ENCODE data around the gene USP13.

The USP13 gene

DNA sequence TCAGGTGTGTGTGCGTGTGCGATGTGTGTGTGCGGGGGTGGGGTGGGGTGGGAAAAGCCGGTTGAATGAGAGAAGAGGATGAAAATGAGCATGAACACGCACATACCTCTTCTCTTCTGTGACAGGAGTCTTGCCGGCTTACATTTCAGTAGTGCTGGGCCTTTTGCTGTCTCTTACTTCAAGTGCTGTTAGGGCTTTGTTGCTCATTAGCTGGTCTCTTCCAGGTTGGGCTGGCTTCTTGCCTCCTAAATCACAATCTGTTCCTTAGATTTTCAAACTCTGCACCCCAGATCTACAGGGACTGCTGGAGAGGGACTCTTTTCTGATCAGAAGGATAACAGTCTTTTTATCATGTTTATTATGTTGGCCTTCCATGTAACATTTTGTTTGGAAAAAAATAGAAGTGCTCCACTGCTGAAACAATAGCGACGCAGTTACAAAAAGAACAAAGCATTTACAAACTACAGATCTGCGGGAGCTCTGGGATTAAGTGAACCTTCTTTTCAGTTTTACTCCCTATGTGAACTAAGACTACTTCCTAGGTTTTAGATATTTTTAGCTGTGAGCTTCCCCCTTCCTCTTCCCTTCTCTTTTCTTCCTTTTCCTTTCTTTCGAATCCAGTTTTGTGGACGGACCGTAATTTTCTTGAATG is 48.5 kb downstream of the USP13 start:
- DNase-seq, result no peak

DNA sequence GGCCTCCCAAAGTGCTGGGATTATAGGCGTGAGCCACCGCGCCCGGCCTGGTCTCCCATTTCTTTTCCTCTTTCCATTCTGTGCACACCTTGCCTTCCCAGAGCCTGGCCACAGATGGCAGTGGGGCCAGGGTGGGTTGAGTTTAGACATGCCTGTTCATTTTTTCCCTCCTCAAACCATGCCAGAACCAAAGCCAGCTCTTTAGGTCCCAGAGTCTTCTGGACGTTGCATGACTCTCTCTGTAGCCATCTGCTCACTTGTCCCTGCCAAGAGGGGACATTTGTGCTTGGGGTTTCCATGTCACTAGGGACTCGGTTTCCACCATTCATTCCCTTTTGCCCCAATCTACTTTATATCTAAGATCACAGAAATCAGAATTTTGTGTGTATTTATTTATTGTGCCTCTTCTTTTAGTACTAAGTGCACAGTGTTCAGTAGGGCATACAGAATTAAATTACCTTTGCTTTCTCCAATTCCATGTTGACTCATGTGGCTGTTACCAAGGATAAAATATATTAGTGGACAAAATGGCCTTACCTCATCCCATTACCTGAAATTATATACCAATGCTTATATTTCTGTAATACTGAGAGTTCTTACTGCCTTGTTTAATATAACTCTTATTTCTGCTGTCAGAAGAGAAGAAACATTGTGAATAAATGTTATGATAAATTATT is 49.6 kb downstream of the USP13 start:
- DNase-seq, result no peak

DNA sequence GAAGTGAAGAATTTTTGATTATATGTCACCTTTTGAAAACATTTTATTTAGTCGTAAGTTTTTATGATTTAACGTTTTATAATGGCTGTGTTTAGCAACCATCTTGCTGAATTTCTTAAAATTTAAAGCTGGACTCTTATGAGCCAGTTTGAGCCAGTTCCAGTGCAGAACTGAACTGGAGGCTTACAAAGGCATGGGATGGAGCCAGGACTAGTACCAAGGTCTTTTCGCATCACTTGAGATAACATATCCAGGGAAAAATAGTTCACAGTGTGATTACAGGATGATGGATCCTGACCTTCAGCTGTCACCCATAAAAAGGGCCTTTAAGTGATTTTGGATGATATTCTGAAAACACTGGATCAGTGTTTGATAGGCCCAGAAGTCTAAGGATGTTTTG is 51.0 kb downstream of the USP13 start:
- DNase-seq, result no peak

DNA sequence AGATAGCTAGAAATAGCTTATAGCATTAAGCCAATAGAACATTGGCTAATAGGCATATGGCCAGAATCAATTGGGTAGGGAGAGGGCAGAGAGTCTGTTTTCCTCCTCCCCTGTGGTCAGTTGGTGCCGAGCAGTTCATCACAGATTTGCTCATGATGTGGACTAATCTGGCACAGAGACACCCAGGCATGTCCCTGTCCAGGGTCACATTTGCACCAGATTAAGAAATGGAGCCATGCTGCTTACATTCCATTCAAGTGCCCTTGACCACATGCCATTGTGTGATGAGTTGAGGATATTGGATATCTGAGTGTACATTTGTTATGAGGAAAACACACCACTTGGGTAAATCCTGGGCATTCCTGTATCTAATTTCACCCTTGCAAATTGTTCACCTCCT is 53.4 kb downstream of the USP13 start:
- DNase-seq, result no peak

DNA sequence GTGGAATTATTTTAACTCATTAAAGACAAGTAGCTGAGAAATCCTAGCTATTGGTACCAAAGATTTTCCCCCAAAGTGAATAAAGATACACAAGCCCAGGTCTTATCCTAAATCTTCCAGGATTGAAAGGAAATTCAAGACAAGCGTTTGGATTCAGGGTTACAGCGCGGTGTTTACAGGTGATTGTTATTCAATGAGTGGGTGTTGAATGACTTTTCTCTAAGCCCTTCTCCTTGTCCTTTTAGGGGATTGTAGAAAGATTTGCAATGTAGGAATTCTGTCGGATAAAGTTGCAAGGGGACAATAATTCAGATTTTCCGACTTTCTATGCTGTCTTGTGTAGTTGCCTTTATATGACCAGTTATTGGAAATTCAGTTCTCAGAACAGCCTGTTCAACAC is 57.2 kb downstream of the USP13 start:
- no peak for DNase-seq

DNA sequence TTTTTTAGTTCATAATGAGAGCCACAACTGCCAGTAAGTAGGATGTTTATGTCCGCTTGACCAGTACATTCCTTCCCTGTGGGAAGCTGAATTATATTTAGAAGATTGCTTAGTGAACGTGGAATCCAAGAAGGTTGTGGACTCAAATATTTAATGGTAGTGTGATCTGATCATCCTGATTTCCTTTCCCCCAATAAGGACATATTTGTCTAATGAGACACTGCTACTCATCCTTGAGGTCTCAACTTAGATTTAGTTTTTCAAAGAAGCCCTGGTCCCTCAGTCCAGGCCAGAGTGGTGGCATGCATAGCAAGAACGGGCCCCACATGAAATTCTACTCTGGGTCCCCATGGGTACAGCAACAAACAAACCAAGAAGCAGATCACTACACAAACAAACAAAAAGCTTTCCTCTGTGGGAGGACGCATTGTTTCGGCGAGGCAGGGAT is 60.8 kb downstream of the USP13 start:
- DNase-seq, result no peak

DNA sequence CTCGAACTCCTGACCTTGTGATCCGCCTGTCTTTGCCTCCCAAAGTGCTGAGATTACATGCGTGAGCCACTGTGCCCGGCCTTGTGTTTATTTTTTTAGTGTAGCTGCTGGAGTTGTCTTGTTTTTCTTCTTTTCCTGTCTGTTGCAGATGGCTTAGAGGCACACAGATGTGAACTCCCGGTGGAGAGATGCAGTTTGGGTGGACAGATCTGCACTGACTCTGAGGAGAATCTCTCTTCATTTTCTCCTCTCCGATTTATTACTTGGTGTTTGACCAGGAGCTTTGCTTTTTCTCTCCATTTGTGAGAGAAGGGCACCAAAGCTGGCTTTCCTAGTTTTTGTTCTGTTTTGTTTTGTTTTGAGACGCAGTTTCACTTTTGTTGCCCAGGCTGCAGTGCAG is 62.7 kb downstream of the USP13 start:
- no peak for DNase-seq

DNA sequence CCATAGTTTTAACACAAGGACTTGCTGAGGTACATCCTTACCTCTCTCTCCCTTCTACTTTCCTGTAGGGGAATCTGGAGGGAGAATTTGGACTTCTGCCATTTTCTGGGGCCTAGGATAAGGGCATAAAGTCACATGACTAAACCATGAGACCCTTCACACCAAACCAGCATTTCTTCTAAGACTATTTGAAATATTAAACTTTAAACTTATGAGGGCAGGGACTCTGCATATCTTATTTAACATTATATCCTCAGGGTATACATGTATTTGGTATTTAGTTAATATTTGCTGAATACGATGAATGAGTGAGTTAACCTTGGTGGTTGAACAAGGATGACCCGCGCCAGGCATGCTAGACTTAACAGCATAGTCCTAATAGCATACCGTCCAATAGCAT is 63.4 kb downstream of the USP13 start:
- no peak for DNase-seq

DNA sequence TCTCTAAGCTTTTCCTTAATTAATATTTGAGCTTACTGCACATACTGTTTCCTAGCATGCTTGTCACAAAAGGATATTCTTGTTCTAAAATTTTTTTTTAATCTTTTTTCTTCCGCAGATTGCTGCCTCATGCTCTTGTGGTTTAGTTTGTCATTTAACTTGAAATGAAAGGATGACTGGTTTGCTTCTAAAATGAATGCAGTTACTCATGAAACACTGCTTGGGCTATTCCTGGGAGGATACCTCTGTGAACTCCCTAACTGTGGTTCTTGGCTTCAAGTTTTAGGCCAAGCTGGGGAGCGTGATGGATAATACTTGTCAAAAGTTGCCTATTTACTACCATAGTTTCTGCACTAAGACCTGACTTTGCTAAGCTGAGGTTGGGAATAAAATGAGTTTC is 64.0 kb downstream of the USP13 start:
- DNase-seq, result peak; percentile 14

DNA sequence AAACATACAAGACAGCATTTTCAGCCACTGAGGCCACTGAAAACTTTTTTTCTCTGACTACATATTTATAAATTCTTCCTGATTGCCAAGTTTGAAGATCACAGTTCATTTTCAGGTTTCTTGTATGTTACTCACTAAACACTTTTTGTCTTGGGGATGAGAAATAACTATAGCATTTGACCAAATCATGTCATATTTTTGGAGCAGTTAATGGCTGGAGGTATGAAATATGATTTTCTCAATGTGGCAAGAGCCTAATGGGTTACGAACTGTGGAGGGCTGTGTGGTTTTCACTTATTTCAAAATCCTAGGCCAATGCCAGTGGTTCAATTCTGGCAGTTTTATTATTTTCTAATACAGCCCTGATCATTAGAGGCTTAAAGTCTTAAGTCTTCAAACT is 64.4 kb downstream of the USP13 start:
- no peak for DNase-seq

DNA sequence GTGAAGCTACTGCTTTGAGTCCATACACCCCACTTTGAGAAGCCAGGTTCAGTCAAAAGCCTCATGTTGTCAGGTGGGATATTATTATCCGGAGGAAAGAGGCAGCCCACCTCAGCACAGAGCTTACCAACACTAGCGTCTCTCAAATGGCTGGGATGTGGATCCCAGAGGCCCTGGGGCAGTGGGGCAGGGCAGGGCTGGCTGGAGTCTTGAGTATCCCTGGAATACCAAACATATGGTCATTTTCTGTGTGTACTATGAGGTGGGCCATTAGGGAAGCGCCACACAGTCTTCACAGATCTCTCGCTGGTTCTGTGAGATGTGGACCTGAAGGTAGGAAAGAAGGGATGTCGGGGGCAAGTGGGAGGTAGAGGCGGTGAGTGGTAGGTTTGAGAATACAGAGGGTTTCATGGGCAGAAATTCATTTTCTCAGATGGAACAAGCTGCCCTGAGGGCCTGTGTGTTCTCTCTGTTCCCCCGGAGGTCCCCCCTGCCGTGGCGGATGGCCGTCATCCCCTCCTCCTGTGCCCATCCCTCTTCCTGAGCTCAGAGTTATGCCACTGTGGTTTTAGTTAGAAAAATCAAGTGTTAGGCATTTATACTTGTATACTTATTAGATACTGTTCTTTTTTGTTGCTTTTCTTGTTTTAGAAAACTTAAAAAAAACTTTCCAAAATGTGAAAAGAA is 66.4 kb downstream of the USP13 start:
- DNase-seq, result no peak

DNA sequence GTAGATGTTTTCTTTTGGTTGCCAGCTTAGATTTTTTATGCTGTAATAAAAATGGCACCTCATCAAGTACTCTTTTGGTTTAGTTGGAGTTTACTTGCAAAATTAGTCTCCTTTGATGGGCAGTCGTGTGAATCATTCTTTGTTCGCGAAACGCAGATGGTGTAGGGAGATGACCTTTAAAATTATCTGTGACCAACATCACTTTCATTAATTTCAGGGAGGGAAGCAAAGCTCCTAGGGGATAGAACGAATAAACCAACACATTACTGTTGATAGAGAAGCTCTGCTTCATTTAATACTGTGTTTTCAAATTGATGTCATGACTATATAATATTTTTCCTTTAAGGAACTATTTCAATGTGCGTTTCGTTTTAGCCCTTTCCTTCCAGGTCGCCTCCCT is 67.4 kb downstream of the USP13 start:
- DNase-seq, result no peak

DNA sequence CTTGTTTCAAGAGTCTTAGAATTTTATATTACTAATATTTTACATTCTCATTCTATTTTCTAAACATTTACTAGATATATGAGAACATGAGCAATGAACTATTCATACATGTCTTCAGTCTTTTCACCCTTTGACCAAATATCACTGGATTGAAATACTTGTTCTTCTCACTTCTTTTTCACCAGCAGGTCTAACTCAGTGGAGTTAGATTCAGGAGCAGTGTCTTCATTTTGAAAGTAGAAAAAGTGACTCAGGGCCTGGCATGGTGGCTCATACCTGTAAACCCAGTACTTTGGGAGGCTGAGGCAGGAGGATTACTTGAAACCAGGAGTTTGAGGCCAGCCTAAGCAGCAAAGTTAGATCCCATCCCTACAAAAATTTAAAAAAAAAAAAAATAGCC is 70.8 kb downstream of the USP13 start:
- DNase-seq, result peak; percentile 22

DNA sequence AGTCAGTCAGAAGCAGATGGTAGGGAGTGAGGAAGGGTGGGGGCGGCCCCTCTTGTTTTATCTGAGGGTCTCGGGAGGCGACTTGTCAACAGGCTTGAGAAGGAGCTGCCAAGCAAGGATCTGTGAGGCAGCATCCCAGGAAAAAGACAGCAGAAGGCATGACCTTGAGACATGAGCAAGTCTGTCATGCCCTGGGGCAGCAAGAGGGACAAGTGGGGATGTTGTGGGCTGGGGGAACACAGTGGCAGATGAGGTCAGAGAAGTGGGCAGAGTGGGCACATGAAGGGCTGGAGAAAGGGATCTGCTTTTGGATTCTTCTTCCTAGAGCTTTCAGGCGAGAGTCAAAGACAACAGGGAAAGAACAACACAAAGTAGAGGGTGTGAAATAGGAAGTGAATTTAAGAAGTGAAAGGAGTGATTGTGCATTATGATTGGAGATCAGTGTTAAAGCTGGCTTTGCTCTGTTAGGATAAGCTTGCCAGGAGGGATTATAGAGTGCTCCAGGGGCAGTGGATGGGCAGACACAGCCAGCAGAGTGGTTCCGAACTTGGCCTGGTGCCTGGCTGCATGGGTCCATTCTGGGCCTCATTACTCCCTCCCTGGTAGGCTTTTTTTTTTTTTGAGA is 73.3 kb downstream of the USP13 start:
- DNase-seq, result no peak

DNA sequence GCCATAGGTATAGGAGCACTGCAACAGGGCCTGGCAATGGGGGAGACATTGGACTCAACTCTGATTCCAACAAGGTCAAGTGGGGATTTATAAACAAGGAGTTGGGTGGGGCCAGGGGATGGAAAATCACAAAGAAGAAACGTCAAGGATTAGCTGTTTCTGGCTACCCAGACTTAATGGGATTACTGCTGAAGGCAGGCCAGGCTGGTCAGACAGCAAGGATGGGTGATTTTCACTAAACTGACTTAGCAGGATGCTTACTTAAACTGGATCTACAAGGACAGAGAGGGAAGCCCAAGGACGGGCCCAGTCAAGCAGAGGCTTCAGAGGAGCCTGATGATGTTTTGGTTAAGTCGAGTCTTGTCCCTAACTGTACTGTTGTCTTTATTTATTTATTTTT is 76.2 kb downstream of the USP13 start:
- DNase-seq, result no peak

DNA sequence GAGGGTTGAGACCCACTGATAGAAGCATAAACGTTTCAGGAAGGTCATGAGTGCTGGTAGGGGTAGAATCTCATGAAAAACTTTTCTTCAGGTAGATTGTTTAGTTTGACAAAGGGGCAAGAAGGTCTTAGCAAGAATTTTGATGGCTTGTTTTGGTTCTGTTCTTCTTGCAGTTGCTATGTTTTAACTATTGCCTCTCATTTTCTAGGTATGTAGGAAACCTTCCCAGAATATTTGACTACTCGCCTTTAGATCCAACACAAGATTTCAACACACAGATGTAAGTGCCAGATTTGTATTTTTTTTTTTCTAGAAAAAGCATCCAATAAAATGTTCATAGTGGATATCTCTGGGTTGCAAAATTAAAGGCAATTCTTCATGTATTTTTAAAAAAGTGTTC is 77.1 kb downstream of the USP13 start:
- no peak for DNase-seq

DNA sequence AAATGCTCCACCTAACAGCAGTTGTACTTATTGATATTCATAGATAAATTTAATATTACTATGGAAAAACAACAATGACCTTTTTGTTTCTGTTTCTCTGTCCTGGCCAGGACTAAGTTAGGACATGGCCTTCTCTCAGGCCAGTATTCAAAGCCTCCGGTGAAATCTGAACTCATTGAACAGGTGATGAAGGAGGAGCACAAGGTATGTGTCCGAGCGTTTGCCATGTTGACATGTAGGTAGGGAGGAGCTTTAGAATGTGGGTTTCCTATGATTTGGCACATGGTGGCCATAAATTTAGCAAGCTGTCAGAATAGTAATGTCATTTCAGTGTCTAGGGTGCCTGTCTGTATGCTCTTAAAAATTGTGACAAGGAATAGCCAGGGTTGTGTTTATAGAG is 77.7 kb downstream of the USP13 start:
- DNase-seq, result no peak

DNA sequence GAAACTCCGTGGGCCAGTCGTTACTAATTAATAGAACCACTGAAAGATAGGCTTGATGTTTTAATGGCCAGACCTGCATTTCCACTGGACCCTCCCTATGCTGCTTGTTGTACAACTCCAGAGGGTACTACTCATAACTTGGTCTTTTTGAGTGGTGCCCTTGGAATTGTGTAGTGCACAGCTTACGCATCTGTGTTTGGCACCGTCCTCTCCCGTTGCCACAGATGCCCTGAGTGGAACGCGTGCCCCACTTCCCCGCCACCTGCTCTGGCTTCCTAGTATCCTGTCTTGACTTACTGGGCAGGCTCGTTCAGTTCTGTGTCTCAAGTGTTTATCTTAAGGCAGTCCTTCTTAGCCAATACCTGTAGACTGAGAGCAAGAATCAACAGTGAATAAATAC is 78.7 kb downstream of the USP13 start:
- DNase-seq, result no peak

DNA sequence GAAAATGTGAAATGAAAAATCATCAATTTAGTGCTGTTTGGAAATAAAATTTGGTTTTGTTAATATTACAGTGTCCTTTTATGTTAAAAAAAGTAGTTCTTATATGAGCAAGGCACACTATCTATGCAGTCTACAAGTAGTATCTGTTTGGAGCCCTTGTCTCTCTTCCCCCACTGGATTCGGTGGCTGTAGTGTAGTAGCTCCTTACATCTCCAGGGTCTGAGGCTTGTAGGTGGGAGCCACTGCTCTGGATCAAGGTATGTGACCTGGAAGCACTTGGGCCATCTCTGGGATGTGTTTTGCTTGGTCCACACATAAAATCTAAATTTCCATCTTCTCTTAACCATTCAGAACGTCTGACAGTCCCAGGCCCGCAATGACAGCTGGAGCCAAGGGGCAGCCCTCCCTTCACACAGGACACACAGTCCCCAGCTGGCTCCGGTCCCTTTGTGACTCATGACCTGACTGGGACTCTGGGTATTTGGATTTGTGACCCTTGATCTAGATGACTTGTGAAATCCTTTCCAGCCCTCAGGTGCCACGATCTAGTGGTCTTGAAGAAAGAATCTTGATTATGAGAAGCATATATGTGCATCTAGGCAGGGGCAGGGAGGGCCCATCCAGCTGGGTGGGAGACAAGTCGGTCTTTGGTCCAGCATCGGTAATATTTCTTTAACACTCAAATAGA is 80.0 kb downstream of the USP13 start:
- DNase-seq, result no peak

DNA sequence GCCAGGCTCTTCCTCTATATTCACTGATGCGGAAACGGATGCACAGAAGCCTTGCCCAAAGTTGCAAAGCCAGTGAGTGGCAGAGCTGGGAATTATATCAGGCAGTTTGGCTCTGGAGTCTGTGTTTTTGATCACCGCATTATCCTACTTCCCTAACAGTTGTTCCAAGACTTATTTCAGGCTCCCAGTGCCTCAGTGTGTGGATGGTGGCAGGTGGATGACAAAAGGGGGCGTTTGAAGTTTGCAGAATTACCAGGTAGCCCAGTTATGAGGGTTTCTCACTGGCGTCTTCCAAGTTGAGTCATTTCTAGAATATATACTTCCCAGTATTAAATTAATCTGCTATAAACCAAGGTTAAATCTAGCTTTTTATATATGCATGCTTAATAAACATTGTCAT is 81.0 kb downstream of the USP13 start:
- DNase-seq, result no peak

DNA sequence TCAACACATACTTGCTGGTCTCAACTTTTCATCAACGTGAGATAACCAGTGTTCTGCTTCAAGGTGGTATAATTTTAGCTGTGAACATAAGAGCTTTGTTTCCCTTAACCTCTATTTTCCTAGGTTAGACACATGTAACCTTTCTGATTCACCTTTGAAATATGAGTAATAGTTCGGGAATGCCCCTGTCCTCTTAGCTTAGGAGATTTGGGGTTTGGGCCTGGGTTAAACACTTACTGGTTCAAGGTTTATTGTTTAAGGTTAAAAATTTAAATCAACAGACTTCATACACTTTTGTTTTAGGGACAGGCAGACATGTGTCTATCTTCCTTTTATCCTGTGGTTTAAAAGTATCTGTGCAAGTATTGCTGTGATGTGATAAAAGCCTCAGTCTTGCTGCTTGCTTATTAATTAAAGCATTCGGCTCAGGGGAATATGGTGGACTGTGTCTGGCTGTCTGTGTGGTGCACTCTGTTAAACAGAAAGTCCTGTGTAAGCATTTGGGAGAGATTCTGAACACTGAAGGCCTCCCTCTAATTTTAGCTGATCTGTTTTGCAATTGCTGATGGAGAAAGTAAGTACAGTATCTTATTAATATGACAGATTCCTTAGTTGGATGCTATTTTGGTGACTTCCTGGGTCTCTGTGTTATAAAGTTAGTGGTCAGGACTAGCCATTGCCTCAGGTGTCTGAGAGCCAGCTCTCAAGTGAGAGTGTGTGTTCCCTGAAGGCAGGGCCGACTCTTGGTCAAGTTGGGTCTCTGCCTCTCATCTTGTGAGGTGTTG is 81.8 kb downstream of the USP13 start:
- DNase-seq, result no peak

DNA sequence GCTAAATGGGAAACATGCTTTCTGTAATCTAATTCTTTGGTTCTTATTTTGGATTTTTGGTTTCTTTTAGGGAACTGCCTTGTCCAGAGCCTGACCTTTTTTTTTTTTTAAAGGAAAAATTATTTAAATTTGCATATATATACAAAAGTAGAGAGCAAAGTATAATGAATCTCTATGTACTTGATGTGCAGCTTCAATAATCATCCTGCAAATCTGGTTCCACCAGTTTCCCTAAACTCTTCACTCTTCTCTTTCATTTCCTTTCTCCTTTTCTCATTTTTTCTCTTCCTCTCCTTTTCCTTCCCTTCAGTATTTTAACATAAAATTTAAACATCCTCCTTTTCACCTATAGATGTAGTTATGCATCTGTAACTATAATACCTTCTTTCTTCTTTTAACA is 82.5 kb downstream of the USP13 start:
- no peak for DNase-seq

DNA sequence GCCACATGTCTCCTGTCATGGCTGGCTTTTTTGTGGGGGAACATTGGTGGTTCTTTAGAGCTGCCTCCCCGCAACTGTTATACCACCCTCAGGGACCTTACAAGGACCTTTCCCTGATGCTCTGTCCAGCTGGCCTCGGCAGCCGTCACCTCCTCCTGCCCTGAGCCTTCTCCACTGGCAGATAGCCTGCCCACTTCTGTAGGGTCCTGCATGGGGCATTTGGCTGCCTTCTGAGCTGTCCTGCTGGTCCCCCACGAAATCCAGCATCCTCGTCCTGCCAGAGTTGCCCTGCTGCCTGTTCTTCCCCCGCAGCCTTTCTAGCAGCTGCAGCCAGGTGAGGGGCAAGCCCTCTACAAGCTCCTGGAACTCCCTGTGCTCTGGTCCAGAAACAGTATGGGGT is 86.2 kb downstream of the USP13 start:
- DNase-seq, result no peak

All from activated CD4-positive, alpha-beta T cell treated with anti-CD3 and anti-CD28 coated beads, Interleukin-2, Interleukin-6, amounts not matched to agents 100 ng/mL and 50 ng/mL, durations not matched to agents 16 hours and 8 hours (primary cell).